Loucy (cell line): Measurements from ENCODE around the gene PHYKPL.

Experiments
- CTCF ChIP-seq: fragments of 200-600 bp; sonication (generic); conservative IDR thresholded peaks from 2 replicates; pipeline ENCODE4 v1.5.1; 2014; ENCODE audit warnings: mild to moderate bottlenecking, antibody characterized with exemption, low read length
- EZH2phosphoT487 ChIP-seq: fragments of 200-600 bp; IDR thresholded peaks from 2 replicates; pipeline ENCODE4 v1.6.1; 2018; ENCODE audit warnings: antibody characterized with exemption, mild to moderate bottlenecking, moderate library complexity, borderline replicate concordance

- no peak for TF ChIP-seq CTCF
- TF ChIP-seq EZH2phosphoT487 = no peak
Measured at GRCh38 chr5:178280631-178281030, 48.0 kb upstream of the PHYKPL start.
